ENCODE results near the gene ABO.
"Not testable (repeated sequence)": the region's sequence is repeated elsewhere in the genome, so short reads cannot be mapped to it uniquely, and the experiment has no call there.

Gene ABO

DNA sequence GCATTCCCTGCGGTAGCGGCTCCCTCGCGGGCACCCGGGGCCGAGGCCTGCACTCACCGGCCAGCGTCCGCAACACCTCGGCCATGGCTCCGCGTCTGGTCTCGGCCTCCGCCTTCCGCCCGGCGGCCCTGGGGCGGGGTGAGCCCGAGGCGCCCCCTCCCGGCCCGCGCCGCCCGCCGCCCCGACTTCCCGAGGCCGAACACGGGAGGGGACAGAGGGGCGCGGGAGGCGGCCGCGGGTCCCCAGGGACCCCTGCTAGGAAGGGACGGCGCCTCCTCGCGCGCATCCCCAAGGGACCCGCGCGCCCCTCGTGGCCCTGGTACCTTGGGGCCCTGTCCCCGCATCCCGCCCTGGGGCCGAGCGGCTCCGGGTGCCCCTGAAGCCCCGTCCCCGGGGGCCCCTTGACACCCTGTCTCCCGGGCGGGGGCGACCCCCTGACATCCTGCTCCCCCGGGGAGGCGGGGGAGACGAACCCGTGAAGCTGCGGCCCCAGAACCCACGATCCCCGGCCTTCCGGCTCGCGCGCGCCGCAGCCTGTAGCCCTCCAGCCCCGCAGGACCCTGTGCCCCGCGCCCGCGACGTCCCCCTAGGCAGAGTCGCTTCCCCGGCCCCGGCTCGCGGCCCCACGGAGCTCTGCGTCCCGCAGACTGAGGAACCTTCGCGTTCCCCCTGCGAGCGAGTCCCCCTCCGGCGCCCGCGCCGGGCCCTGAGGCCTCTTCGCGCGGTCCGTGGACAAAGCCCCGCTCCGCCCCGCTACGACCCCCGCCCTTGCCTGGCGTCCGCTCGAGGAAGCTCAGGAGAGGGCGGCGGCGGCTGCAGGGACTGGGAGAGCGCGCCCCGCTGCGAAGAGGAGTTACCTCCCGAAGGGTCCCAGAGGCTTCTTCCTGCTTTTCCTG, at the start of gene ABO:
TSS of gene ABO (minus strand) at position 97 of the 896 bp plus-strand sequence.
- DNase-seq (ENCODE audit: low read depth, low spot score), result no peak

DNA sequence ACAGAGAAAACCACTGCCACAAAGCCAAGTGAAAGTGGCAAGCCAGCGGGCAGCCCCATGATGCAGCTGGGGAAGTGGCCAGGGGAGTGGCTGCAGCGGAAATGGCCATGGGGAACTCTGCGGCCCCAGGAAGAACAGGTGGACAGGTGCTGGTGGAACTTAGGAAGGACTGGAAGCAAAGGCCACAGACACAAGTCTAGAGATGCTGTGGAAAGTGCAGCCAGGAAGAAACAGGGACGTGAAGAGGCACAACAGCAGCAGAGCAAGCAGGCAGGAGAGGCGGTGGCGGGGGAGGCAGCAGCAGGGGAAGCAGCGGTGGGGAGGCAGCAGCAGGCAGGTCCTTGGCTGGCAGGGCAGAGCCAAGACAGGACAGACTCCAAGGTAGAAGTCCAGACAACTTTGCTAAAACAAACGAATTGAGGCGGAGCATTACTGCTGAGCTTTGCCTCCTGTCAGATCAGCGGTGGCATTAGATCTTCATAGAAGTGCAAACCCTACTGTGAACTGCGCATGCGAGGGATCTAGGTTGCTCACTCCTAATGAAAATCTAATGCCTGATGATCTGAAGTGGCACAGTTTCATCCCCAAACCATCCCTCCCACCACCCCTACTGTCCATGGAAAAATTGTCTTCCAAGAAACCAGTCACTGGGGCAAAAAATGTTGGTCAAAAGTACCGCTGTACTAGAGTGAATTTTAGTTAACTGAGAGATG, 49.1 kb upstream of the ABO start:
- no peak for DNase-seq (ENCODE audit: low read depth, low spot score)

DNA sequence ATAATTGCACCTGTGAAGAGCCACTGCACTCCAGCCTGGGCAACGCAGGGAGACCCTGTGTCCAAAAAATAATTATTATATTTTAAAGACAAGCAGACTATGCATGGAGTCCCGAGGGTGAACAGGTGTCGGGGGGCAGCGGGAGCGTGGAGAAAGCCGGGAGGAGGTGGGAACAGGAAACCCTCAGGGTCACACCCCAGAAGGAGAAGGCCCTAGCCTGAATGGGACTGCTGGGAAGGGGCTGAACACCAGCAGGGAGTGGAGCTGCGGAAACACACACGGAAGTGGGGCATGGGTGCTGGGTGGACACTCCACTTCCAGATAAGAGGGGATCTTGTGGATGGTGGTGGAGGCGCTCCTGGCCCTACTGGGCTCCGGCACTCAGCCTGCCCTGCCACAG, 48.2 kb upstream of the ABO start:
- DNase-seq (ENCODE audit: low read depth, low spot score), result no peak

DNA sequence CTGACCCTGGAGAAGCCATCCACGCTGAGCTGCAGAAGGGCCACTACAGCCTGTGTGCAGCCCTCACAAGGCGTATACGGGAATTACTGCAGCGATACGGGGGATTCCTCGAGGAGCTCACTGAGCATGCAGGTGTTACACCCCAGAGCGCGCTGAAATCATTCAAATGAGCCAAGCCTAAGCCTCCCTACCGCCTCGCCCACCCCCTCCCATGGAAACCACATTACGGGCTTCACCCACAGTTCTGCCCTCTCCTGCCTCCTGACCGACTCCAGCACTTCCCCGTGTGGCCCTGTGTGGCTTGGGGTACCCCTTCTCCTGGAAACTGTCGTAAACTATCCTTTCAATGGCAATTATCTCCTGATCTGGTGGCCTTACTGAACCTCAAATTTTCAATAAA, 47.7 kb upstream of the ABO start:
- no peak for DNase-seq (ENCODE audit: low read depth, low spot score)

DNA sequence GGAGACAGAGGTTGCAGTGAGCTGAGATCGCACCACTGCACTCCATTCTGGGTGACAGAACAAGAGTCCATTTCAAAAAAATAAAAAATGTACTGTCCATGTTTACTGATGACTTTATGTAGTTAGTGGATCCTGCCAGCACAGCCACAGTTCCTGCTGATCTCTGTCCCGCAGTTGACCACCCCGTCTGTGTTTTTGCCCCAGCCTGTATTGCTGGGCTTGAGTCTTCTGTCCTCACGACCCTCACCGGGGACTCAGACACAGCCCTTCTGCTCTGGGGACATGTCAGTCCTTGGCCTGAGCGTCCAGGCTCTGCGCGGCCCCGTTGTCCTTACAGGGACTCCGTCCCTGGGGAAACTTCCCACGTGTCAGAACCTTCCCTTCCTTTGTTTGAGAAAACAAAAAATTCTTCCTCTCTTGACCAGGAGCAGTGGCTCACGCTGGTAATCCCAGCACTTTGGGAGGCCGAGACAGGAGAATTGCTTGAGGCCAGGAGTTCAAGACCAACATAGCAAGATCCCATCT, 46.5 kb upstream of the ABO start:
- no peak for DNase-seq (ENCODE audit: low read depth, low spot score)

DNA sequence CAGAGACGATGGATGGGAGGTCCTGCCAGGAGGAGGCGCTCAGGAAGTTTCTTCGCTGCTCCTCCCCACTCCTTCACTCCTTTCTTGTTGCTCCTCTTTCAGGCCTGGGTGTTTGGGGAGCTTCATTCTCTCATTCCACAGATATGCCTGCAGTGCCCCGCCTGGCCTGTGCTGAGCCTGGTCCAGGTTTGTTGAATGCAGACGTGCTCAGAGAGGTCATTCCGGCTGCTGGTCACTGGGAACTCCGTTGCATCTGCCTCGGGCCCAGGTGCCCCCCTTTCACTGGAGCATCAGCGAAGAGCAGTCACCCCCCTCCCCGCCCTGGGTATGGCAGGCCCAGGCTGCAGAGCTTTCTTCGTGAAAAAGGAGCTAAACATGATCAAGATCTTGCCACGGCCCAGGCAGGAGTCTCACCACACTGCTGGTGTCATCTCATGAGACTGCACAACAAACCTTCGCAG, 45.5 kb upstream of the ABO start:
- DNase-seq (ENCODE audit: low read depth, low spot score), result no peak

DNA sequence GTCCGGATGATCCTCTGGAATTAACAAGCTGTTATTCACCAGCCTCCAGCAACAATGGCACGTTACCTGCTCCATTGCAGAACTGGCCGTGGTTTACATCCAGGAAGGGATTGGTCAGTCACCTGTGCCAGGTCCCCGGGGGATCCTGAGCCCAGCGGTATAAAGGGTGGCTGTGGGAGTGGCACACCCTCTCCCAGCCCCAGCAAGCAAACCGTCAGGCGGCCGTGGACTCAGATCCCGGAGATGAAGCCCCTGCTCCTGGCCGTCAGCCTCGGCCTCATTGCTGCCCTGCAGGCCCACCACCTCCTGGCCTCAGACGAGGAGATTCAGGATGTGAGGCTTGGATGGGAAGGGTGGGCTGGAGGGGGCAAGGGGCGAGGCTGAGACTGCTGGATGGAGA, 42.5 kb upstream of the ABO start:
- not testable (repeated sequence) for DNase-seq (ENCODE audit: low read depth, low spot score)

DNA sequence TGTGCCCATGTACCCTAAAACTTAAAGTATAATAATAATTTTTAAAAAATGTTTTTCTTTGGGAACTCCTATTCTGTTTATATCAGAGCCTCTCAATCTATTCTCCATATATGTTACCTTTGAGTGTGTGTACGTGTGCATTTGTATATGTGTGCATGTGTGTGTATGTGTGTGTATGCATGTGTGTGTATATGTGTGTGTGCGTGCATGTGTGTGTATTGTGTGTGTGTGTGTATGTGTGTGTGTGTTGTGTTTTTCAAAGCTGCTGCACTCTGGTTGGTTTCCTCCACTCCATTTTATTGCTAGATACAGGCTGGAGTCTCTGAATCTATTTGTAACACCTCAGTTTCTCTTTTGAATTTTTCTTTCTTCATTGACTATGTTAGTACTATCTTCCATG, 41.0 kb upstream of the ABO start:
- DNase-seq (ENCODE audit: low read depth, low spot score), result no peak

DNA sequence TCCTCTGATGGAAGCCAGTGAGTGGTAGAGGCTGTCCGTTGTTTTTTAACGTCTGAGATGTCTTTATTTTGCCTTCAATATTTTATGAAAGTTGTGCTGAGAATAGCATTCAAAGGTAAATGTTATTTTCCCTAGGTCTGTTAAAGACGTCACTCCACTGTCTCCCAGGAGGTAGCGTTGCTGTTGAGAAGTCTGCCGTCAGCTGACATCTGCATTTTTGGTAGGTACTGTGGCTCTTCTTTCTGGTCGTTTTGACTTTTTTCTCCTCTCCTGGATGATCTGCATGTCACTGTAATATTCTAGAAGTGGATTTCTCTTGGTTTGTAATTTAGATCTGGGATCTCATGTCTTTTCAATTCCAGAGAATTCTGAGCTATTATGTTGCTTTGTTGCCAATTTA, 34.6 kb upstream of the ABO start:
- no peak for DNase-seq (ENCODE audit: low read depth, low spot score)

DNA sequence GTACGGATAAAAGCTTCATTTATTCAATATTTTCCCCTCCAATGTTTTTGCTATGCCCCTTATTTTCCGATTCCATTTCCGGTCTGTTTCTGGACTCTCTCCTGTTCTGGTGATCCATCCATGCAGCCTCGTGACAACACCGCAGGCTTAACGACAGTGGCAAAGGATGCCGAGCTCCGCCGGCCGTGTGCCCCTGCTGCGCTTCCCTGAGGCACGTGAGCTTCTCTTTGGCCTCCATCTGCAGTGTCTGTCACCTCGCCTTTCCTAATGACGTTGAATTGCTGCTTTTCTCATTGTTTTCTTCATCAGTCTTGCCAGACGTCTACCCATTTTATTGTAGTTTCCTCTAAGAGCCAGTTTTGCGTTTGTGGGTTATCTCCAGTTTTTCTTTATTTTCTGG, 32.3 kb upstream of the ABO start:
- DNase-seq (ENCODE audit: low read depth, low spot score), result no peak

DNA sequence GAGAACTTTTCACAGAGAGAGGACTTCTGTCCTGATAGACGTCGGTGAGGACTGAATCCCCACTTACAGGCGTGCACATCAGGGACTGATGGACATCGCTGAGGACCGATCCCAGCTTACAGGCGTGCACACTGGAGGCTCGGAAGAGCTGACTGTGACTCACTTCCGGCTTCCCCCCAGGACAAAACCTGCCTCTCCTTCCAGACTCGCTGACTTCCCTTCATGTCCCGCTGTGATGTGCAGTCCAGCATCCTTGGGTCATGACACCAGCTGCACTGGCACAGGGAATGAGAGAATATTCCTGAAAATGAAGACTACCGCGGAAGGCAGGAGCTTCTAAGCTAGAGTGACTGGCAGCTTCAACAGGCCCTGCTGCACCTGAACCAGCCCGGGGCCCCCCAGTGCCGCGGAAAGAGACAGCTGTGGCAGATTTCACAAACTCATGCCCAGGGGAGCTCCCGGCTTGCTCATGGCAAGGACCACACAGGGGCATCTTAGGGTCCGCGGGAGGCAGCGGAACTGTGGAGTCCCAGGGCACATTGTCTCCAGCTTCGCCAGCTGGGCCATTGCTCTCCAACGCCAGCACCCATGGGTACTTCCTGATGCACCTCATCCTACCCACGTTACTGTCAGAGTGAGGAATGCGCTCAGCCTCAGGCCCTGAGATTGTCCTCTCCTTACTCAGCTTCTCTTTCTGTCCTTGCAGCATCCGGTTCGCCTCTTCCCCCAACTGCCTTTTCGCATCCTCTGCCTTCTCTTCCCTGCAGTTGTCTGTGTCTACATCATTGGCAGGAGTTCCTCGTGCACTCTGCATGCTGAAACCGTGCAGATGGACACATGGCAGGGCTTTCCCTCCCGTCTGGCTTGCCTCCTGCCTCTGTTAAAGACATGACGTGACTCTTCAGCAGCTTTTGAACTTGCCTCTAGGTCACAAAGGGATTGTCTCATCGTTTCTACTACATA, 31.5 kb upstream of the ABO start:
- DNase-seq (ENCODE audit: low read depth, low spot score), result no peak

DNA sequence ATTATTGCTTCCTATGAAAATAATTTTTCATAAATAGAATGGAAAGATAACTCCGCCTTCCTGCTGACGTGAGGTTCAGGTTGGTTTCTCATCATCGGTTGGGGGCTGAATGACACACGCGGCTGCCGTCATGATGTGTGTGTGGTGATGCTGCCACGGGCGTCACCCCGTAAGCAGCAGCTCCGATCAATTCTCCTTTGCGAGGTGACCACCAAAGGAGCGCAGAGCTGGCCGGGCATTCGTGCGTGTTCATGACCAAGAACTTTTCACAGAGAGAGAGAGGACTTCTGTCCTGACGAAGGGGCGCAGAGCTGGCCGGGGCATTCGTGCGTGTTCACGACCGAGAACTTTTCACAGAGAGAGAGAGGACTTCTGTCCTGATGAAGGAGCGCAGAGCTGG, 30.7 kb upstream of the ABO start:
- no peak for DNase-seq (ENCODE audit: low read depth, low spot score)

DNA sequence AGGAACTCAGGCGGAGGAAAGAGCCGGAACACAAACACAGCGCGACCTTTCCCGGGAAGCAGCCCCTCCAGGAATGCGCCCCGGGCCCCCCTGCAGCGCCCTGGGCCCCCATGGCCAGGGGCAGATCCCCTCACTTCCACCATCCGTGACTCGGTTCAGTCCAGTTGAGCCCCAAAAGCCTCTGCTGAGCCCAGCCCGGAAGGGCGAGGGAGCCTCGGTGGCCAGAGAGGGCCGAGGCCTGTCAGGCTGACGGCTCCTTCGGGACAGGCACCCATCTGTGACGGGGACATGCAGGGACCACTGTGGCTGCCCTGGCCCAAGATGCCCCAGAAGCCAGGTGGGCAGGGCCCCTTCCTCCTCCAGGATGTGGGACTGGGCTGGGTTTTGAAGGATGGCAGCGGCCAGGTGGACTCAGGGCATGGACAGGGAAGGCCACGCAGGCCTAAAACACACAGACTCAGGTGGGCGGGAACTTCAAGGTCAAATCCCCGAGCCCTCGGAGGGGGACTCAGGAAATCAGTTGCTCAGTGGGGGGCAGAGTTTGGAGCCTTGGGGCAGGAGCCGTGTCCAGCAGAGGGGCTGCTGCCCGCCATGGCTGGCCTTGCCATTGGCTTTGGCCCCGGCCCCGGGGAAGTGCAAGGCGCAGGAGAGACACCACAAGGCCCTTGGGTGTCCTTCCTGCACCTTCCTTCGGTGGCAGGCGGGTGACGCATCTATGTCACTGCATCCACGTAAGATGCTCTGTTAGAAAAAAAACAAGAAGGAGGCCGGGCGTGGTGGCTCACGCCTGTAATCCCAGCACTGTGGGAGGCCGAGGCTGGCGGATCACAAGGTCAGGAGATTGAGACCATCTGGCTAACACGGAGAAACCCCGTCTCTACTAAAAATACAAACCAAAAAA, 29.7 kb upstream of the ABO start:
- DNase-seq (ENCODE audit: low read depth, low spot score), result no peak

DNA sequence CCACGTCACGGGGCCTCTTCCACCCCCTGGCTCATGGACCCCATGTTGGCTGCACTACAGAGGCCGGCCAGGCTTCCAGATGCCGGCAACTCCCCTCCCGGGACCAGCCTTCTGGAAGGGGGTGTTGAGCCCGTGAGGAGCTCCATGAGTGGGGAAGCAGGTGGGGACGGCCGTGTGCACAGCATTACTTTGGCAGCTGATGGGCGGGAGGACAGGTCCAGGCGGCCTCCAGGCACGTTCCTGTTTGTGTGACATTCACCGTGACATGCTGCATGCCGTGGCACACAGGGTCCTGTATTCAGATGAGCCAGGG, 29.1 kb upstream of the ABO start:
- DNase-seq (ENCODE audit: low read depth, low spot score), result no peak

DNA sequence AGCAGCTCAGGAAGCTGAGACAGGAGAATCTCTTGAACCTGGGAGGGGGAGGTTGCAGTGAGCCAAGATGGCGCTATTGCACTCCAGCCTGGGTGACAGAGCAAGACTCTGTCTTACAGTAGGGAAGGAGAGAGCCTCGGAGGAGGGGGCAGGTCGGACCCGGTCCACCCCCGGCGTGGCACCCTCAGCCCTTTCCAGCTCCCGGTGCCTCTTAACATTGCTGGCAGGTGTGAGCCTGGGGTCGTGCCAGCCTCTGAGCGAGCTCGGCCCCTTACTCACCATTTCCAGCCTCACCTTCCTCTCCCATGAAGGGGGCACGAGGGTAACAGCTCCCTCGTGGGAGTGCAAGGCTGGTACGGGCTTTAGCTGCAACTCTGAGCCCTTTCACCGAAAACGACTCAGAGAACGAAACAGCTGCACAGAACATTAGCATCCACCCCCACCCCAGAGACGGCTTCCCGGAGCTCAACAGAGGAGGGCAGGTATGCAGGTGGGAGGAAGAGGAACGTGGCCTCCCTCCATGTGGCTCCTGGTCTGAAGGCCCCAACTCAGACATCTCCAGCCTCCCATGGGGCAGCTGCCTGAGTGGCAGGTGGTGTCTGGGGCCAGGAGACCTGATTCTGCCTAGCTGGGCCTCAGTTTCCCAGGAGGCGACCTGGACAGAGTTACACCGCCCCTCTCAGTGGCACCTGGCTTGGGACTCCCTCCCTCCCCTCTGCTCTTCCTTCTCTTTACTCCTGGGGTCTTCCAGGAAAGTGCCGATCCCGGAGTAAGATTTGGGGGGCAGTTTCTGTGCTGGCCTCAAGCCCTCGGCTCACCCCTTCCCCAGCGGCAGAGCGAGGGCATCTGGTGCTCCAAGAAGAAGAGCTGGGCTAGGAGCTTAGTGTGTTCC, 28.5 kb upstream of the ABO start:
- no peak for DNase-seq (ENCODE audit: low read depth, low spot score)

DNA sequence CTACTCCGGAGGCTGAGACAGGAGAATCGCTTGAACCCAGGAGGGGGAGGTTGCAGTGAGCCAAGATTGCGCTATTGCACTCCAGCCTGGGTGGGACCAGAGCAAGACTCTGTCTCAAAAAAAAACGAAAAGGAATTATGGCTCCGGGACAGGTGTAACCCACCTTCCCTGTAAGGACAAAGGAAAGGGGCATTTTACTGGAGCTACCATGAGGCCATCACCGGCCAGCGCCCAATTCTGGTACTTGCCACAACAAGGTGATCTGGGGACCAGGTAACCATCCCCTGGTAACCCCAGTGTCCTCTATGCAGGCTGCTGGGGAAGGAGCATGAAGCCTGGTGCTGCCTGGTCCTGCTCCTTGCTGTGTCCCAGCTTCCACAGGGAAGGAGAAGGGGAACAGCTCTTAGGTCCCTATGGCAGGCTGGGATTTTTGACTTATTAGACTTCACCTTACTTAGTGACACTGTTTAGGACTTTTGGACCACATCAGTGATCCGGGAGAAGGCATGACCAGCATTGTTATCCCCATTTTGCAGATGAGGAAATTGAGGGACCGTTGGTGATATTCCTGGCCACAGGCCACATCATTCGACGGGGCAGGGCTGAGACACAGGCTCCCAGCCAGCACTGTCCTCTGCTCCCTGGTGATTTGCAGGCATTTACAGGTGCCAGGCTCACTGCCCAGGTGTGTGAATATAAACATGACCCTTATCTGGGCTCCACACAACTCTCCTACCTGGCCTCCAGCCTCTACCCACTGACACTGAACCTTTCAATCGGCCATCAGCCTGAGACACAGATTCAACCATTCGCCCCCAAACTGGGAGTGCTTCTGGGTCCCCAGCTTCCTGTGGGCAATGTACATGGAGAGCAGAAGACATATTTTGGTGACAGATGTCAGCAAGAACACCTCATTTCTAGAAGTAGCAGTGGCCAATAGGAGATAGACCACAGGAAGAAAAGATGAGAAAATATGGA, 26.5 kb upstream of the ABO start:
- DNase-seq (ENCODE audit: low read depth, low spot score), result no peak

DNA sequence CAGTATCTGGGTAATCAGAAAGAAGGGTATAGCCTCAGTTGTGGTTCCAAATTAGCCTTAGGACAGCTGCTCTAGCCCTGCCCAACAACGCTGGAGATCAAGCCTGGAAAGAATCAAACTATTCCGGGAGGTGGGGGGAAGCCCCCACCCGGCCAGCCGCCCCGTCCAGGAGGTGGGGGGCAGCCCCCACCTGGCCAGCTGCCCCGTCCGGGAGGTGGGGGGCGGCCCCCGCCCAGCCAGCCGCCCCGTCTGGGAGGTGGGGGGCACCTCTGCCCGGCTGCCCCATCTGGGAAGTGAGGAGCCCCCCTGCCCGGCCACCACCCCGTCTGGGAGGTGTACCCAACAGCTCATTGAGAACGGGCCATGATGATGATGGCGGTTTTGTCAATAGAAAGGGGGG, 25.0 kb upstream of the ABO start:
- not testable (repeated sequence) for DNase-seq (ENCODE audit: low read depth, low spot score)

DNA sequence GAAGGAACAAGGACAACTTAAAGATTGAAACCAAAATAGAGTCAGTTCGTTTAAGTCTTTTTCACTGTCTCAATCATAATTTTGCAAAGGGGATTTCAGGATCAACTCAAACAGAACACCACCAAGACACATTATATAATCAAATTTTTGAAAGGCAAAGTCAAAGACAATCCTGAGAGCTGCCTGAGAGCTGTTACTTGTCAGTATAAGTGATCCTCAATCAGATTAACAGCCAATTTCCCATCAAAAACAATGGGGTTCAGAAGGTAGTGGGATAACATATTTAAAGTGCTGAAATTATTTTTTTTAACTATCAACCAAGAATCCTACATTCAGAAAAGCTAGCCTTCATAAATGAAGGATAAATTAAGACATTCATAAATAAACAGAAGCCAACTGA, 19.3 kb upstream of the ABO start:
- DNase-seq (ENCODE audit: low read depth, low spot score), result no peak
